ENCODE data around the gene PEPD. TPM values are rescaled to one million over a fixed set of nuclear protein-coding genes. Genes with fewer than 3 reads are reported as not detected.

The PEPD gene
- total and polyA plus RNA-seq, 2 of the 4 experiments (the other 2 are of a cell fraction), result 36.7 to 88.4 TPM

DNA sequence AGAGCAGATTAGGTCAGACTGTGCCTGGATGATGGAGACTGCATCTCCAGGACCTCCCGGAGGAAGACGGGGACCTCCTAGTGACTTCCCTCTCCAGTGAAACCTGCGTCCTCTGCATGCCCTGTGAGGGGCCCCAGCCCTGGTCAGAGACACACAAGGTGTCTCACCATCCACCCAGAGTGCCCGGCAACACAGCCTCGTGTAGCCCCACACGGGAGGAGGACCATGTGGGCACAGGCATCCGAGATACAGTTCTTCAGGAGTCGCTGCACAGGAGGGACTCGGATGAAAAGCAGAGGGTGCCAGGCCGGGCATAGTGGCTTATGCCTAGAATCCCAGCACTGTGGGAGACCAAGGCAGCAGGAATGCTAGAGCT, 64.8 kb downstream of the PEPD start:
- no peak overlapping the region for H2BK5ac ChIP-seq (ENCODE audit: low read depth, low read length, poor library complexity, severe bottlenecking)
- in situ Hi-C loops (cut with MboI; ENCODE audit: low sequenced_read_pairs) (no loop called here), dilution Hi-C loops (cut with HindIII; ENCODE audit: low sequenced_read_pairs, unreplicated experiment) (no loop called here), intact Hi-C loops (cut with micrococcal nuclease) (no loop called here)
- H2AFZ ChIP-seq (replicated peaks; ENCODE audit: low read length, poor library complexity), result no peak overlapping the region
- no peak overlapping the region for H2AK9ac ChIP-seq (replicated peaks; ENCODE audit: low read depth, low read length, poor library complexity)
- no peak overlapping the region for H4K91ac ChIP-seq (ENCODE audit: insufficient read depth, low read depth, low read length)
- no peak overlapping the region for H3K56ac ChIP-seq (ENCODE audit: extremely low read depth, insufficient read depth, low read length)
- peaks cover 10% of the 10 kb centered on the region for H3K9me1 ChIP-seq (ENCODE audit: insufficient read depth, low read length)
- ChIA-PET CTCF (no interaction called here), POLR2A (ENCODE audit: unreplicated experiment) (no interaction called here)
- no peaks in the 10 kb centered on the region for H3K4me1 ChIP-seq (ENCODE audit: control insufficient read depth, insufficient read depth, low read length)
- no peaks in the 10 kb centered on the region for H3K27me3 ChIP-seq (ENCODE audit: control insufficient read depth, insufficient read depth, low read length)
- H3K79me1 ChIP-seq (ENCODE audit: low read depth in 1 of 2, low read length in 2 of 2), result 0 out of 4 replicates have a peak, but pooled peaks cover 0 to 4% of the 10 kb centered on the region in 2 experiments
- BruUV-seq (replicated peaks), result no TSS peak
- H3K4me3 ChIP-seq (ENCODE audit: insufficient read depth, low read depth, low read length), result no peak overlapping the region
- no peak for TF ChIP-seq RAD21 (IDR thresholded peaks at IDR 0.05; ENCODE audit: low read length)
- TF ChIP-seq BHLHE40 (IDR thresholded peaks at IDR 0.05; ENCODE audit: low read depth, low read length), result no peak
- TF ChIP-seq MAZ (IDR thresholded peaks at IDR 0.05; ENCODE audit: borderline replicate concordance, low read depth, low read length), result no peak
- TF ChIP-seq RCOR1 (IDR thresholded peaks at IDR 0.05; ENCODE audit: insufficient replicate concordance, low read length), result no peak
- H4K5ac ChIP-seq (ENCODE audit: low read depth, low read length), result no peak overlapping the region
- DNase-seq (no peak), ATAC-seq (ENCODE audit: low read depth) (no peak)
- 97% methylated on average over 5 of the region's 10 CpGs; no CpG with 5 or more reads in 1 of the 2 experiments for WGBS, 2 experiments (ENCODE audit: extremely low coverage in 2 of 2, insufficient read length in 1 of 2)
- H3K4ac ChIP-seq (ENCODE audit: low read depth, low read length), result no peak overlapping the region
- no peak overlapping the region for H2BK15ac ChIP-seq (ENCODE audit: low read depth, low read length)
- H4K20me1 ChIP-seq (ENCODE audit: insufficient read depth, low read length), result no peaks in the 10 kb centered on the region
- H3K14ac ChIP-seq (replicated peaks; ENCODE audit: low read depth, low read length), result no peak overlapping the region
- no peak overlapping the region for H2AK5ac ChIP-seq (ENCODE audit: low read depth, low read length)
- H2BK20ac ChIP-seq (ENCODE audit: low read depth, low read length), result no peak overlapping the region
- H3K4me2 ChIP-seq (ENCODE audit: low read depth, low read length), result no peak overlapping the region
- no peak overlapping the region for H3K9ac ChIP-seq (ENCODE audit: low read depth, low read length)
- no peaks in the 10 kb centered on the region for H3K9me3 ChIP-seq (ENCODE audit: control insufficient read depth, insufficient read depth, low read length)
- peaks cover 1% of the 10 kb centered on the region; the same call in 1 of the 2 replicates for H3K36me3 ChIP-seq (ENCODE audit: control insufficient read depth, insufficient read depth, low read length)
- no peak overlapping the region for H3K23ac ChIP-seq (ENCODE audit: low read depth, low read length)
- no peak overlapping the region for H4K8ac ChIP-seq (ENCODE audit: low read depth in 2 of 2, low read length in 2 of 2)
- no peak overlapping the region for H2BK120ac ChIP-seq (ENCODE audit: low read depth, low read length)
- no peak overlapping the region for H3K18ac ChIP-seq (ENCODE audit: low read depth, low read length)
- no peak overlapping the region for H3K27ac ChIP-seq (ENCODE audit: insufficient read depth, low read length)
